Glomerular endothelial cell (primary cell): Measurements from ENCODE around the gene PRUNE2. TPM values are rescaled to one million over a fixed set of nuclear protein-coding genes. Genes with fewer than 3 reads are reported as not detected.

Experiments used
- DNase-seq: peaks from one replicate; pipeline ENCODE4 v3.0.0-alpha.2; 2011; ENCODE audit warnings: low read depth, low spot score; ENCODE audit errors: extremely low read depth
- total RNA-seq: library from RNA; depleted of rRNA; stranded (reverse); fragments of >200 nt; gene quantifications from 2 replicates; pipeline ENCODE4 v1.2.3, GENCODE V29; 2015

Gene PRUNE2
- total RNA-seq, 1 donor from 2014 or later, result 7.1 TPM

DNA sequence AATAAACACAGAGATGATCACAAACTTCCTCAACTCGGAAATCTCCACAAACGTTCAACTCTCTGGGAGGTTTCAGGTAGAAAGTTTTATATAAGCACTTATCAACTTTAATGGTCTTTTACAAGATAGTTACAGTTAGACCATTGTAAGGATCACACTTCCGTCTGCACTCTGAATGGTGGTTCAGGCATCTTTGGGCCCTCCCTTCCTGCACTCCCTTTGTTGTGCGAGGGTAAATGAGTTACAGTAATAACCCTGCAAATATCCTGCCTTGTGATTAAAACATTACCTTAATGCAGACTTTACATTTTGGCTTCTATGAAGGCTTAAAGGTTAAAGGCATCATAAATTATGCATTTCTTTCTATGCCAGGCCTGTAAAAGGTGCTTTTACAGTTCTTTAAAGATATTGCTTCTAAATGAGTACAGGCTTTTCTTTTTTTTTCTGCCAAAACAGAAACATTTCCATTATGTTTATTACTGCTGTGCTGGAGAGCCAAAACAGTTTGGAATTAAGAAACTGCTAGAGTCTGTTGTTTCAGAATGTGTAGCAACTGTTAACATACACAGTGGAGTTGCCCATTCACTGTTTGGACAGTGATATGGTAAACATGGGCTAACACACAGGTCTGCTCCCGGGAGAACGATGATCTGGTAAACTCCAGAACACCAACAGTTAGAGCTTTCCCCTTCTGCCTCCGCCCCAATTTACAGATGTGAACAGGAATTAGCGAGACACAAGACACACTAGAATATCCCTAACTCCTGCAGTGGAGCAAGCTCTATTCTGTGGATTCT, 1.1 kb downstream of the PRUNE2 start:
- no peak for DNase-seq

DNA sequence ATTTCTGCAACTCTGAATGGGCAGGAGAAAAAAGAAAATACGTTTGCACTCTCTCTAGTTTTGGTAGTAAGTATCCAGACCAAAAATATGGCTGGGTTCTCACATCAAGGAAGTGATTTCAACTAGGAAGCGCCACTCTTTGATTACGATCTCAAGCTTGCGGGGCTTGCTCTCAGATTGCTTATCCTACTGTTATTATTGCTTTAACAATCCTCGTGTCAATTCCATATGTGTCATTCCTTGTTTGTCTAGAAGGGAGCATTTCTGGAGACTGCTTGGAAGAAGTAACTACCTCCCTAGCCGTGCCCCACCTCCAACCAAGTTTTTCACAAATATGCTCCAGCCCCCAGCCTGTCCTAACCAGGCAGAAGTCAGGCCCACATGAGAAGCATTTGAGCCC, 3.5 kb downstream of the PRUNE2 start:
- DNase-seq, result no peak

DNA sequence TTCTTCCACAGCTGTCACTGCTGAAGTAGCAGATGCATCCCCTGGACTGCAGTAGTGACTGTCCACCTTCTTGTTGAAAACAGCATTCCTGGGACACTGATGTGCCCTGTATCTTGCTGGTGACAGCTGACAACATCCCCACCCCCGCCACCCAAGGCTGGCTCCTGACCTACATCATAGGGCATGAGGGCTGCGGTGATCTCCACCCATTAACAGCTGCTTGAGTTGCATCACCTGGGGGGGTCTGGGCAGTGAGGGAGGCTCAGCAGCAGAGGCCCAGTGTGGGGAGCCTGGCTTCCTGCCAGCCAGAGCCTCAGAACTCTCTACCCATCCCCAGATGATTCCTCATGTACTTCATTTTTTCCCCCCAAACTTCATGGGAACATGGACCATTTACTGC, 4.1 kb downstream of the PRUNE2 start:
- no peak for DNase-seq

DNA sequence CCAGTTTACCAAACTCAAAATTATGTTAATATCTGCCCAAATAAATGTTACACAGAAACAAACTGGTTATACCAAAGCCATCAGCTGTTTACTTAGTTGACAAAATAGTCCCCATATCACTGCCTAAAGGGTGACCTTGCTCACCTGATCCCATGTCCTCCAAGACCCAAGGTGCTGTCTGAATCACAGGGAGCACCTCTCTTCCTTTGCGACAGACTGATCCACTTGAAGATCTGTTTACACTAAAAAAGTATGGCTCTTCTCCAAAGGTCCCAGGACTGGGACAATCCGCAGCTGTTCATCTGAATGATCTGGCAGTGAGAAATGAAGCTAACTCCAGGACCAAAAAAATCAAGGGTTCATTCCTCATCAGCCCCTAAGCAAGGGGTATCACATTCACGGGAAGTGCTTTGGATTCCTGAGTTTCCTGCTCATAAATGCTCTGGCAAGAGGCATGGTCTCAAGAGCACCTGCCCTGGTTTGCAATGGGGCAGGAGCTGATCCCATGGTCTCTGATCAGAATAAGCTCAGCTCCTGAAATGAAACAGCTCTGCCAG, 5.0 kb downstream of the PRUNE2 start:
- DNase-seq, result no peak

DNA sequence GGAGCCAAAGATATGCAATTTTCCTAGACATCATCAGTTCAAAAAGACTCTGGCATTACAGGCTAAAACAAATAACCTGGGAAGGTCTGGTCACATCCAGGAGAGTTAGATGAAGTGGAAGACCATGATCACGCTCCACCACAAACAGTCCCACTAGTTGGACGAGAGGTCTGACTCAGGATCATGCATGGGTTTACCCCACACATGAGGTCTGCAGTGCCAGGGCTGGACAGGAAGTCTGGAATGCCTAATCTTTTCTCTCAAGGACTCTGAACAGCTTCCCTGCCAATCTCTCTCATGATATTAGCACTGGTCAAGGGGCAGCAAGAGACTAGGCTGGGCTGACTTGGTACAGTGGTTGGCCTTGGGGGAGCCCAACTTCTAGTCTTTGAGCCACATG, 7.1 kb downstream of the PRUNE2 start:
- no peak for DNase-seq

DNA sequence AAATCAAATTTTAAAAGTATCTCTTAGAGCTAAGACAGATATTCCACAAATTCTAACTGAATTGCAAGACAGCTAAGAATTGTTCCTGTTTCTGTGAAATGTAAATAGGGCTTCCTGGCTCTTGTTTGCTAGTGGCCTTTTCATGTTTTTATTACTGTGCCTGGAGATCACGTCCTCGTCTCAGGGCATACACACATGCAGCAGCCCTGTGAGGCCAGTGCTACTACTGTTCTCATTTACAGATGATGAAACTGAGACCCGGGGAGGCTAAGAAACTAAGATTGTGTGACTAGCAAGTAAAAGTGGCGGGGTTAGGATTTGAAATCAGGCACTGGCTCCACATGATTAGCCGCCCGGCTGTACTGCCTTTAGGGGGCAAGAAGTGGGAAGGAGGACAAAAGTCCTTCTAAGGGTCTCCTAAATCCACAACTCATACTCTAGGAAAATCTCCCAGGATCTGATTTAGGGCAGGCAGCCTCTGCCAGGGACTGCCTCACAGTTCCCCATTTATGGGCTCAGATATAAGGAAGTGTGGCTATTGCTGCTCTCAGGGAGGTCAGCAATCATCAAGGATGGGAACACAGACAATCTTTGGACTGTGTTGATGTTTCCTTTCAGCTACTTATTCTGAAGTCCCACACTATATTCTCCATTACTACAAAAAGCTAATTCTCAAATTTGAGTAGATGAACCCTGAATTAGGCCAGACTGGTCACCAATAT, 7.9 kb downstream of the PRUNE2 start:
- DNase-seq, result no peak

DNA sequence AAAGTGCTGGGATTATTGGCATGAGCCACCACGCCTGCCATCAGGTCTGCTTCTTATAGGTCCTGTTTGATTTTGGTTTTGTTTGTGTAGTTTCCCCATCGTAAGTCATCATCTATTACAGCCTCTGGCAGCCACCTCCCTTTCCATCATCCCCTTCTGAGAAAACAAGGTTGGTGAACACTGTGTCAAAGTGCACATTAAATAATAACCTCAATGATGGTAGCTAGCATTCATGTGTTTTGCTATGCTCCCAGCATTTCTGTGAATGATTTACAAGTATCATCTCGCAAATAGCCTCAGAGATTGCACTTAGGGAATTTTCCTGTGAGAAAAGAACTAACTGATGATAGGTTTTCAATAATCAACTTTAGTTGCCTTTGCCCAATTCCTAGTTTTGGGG, 9.9 kb downstream of the PRUNE2 start:
- no peak for DNase-seq

DNA sequence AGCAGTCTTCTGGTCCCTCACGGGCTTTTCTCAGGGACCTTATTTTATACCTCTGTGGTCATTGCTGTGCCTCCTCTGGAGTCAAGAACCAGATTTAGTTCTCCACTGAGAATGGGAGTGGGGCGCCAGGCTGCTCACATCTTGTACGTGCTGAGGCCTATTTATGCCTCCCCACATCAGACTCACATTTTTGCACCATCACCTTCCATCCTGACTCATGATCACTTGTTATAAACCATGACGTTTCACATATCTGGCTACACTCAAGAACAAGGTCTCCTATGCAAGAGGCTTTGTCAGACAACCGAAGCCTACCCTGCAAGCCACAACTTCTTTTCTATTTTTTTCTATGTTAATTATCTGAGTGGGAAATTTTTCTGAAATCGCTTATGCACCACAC, 10.7 kb downstream of the PRUNE2 start:
- DNase-seq, result no peak

DNA sequence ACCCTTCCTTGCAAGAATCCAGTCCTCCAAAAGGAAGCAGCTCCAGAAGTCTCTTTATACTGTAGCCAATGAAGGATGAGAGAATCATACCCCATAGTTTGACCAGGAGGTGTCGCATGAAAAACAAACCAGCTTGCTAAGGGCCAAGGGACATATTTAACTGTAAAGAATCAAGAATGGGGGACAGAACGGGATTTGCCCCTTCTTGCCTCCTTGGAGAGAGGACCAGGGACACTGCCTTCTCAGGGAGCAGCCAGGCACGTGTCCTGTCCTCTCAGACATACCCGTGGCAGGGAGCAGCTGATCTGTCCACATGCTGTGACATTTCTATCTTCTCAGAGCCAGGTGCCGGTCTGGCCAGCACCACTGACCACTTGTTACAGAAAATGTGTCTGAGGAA, 11.7 kb downstream of the PRUNE2 start:
- no peak for DNase-seq

DNA sequence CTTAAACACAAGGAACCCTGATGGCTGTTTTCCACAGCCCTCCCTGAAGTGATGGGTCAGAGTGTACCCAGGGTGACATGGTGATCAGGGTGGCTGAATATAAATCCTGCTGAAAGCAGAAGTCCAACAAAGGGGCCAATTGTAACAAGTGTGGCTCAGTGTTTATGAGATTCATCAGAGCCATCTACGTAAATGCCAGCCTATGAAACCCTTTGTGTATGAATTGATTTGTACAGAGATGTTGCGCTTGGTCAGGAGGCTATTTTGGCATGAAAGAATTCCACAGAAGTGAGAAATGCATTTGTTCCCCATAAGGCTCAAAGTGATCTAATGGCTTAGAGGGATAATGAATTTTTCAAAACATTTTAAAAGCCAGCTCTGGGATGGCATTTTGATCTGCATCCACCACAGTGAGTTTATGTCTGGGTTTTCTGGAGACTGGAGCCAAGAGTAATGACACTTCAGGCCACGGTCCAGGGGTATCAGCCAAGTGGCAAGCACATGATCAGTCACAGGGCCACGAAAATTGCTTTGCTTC, 12.4 kb downstream of the PRUNE2 start:
- DNase-seq, result no peak

DNA sequence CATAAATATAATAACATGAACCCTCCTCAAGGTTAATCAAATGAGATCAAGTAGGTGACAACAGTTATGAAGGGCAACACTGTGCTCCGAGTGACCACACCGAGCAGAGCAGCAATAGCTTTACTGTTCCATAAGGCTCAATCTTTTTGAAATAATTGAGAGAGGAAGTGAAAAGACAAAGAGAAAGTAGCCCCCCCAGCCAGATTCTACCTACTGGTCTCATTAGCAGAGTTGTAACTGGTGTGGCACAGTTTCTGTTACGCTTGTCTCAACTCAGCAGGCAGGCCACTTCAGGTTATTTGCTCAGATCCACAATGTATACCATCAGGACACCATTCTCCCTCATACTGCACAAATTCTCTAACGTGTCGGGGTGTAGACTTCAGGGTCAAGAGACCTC, 14.0 kb downstream of the PRUNE2 start:
- no peak for DNase-seq

DNA sequence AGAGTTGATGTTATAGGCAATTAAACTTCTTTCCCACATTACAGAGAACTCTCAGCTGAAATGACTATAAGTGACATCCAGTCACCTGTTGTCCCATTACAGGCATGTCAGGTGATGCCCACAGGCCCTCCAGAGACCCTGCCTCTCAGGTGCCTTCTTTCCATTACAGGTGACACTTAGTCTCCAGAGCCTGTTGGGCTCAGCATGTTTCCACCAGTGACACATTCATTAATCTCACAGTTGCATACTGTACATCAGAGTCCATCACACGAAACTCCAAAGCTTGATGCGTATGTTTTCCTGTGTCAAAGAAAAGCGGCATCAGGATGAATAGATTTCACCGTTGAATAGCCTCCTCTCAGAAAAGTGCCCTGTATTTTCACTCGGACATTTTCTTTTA, 14.6 kb downstream of the PRUNE2 start:
- DNase-seq, result no peak

DNA sequence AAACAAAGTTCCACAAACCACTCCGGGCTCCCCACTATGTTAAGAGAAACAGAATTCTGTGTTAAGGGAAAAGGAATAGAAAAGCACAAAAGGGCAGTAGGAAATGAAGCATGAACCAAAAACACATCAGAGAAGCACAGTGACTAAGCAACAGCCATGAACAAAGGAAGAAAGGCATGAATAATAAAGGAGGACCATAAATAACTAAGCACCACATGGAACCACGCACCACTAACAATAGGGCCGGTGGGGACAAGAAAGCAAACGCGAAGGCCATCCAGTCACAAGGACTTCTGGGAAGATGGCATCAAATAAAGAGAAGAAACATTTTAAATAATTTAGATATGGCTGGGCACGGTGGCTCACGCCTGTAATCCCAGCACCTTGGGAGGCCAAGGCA, 18.0 kb downstream of the PRUNE2 start:
- no peak for DNase-seq

DNA sequence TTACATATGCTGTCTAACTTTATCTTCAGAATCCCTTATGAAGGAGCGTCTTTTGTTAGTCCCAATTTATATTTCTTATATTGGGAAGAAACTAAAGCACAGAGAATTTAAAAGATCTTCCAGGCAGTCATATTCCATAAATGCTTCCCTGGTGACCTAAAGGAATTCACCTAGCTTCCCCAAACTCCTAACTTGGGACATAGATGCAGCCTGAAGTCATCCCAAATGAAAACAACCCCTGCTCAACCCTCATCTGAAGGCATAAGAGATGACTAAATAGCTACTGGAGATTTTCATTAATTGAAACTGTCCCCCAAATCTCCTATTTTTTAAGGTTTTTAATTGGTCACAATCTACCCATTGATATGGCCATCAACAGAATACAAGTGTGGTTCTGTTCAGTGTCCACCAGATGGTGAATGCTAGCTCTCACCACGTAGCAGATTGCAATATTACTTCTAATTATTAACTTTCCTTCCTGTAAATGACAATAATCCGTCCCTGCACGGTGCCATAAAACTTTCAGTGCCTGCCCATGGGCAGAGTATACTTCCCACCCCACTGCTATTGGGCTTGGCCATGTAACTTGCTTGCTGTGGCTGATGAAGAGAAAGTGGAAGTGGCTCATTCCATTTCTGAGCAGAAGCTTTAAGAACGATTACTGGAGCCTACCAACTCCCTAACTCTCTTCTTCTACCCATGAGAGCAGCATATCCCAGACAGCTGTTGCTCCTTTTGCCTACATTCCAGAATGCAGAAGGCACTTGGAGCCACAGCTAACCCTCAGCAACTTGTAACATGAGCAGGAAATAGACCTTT, 18.7 kb downstream of the PRUNE2 start:
- DNase-seq, result no peak

DNA sequence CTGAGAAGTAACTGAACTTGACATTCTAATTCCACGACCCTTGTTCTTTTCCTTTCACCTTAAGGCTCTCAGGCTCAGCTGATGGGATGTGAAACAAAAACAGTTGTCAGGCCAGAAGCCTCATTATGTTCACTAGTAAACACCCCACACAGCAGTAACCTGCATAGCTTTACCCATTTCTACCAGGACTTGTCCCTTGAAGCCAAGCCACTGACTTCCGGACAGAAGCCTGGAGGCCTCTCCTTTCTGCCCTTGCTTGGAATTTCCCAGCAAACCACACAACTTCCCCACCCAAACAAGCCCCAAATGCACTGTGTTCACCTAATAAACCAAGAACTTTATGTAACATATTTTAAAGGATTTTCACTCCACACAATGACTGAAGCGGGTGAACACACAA, 19.6 kb downstream of the PRUNE2 start:
- no peak for DNase-seq

DNA sequence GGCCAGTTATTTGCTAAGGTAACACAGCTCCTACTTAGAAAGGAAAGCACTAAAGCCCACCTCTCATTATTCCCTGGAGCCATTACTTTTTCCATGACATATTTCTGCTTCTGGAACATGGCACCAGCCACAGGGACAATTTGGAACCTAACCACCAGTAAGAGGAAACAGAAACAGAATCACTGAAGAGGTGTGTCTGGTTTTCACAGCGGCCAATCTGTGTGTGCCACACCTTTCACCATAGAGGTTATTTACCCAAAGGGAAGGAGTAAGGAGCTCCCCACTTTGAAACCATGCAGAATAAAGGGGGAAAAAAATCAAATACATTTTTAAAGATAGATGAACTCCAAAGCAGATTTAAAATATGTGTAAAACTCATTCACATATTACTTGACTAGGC, 21.1 kb downstream of the PRUNE2 start:
- DNase-seq, result no peak

DNA sequence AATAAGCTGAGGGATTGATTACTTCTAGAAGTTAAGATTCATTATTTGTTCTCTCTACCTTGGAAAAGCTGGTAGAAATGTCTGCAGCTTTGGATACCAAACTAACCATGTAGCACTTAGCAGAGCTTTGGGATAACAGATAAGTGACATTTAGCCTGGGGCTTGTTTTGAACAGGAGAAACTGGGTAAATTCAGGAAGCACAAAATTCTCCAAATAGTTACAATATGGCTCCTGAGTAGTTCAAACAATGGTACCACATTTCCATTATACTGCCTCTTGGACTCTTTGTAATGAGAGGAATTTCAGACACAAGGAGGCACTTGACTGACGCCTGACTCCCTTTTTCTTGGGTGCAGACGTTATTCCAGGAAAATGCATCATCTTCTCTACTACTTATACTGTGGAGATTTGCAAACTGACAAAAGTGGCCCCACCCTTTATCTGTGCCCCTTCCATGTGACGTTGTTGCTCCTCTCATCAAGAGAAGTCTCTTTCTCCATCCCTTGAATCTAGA, 22.5 kb downstream of the PRUNE2 start:
- DNase-seq, result no peak

DNA sequence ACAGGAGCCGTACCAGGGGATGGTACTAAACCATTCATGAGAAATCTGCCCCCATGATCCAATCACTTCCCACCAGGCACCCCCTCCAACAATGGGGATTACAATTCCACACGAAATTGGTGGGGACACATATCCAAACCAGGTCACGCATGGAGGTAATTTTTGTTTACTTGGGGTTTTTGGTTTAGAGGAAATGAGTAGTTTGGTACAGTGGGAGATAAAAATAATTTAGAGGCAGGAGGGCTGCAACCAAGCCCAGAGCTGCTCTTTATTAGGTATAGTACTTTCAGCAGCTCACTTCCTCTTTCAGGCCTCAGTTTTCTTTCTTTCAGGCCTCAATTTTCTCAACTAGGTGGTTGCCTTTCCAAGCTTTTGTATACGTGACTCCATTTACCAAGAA, 23.2 kb downstream of the PRUNE2 start:
- no peak for DNase-seq

DNA sequence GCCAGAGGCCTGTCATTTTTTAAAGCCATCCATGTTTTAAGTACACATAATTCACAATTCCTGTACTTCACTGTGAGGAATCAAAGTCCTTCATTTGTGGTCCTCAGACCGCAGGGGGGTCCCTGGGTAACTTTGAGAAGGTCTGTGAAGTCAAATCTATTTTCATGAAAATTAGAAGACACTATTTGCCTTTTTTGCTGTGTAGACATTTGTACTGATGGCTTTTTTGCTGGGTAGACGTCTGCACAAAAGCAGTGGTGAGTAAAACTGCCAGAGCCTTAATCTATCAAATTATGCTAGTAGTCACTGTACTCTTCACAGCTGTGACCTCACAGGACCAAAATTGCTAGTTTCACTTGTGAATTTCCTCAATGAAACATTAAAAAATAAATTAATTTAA, 25.7 kb downstream of the PRUNE2 start:
- DNase-seq, result no peak

DNA sequence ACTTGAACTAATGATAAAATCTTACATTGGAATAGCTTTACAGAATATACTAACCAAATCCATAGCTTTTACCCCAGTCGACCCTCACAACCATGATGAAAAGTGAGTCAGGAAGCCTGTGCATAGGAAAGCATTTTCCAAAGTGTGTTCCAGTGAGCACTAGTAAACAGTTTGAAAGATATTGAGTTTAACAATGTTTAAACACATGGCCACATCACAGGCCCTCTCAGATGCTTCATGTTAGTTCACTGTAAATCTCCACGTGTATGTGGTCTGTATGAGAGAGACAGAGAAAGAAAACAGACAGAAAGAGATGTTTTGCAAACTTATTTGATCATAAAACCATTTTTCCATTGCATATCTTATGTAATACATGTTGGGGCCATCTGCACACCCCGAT, 27.0 kb downstream of the PRUNE2 start:
- DNase-seq, result no peak

DNA sequence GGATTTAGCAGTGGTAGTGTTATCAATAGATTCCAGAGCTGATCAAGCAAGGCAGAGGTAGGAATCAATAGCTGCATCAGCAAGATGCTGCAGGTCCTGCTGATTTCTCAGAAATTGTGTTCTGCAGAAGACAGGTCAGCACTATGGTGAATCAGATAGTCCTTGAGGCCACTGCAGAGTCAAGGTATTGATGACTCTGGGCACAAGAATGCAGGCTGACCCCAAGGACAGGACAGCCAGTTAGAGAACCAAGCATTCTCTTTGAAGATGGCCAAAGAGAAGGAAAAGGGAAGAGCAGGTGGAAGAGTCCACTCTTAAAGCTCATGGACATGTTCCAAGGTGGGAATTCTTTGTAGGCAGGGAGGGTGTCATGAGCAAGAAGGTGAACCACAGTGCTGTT, 28.0 kb downstream of the PRUNE2 start:
- no peak for DNase-seq
